NK-92 (cell line): ENCODE measurements around the gene COX14.
"Not testable (repeated sequence)": the region's sequence is repeated elsewhere in the genome, so short reads cannot be mapped to it uniquely, and the experiment has no call there.

Experiments
- DNase-seq: peaks from one replicate; lab custom pipeline; 2025; ENCODE audit not compliant: unreplicated experiment; lab: John Stamatoyannopoulos, UW

The COX14 gene

GRCh38 chr12:50107416-50108268 lies 4.4 kb upstream of the COX14 start:
- no peak for DNase-seq

- no peak for DNase-seq
Measured at GRCh38 chr12:50109319-50109718, 2.7 kb upstream of the COX14 start.

GRCh38 chr12:50110127-50110761 lies 1.8 kb upstream of the COX14 start:
- no peak for DNase-seq

DNA sequence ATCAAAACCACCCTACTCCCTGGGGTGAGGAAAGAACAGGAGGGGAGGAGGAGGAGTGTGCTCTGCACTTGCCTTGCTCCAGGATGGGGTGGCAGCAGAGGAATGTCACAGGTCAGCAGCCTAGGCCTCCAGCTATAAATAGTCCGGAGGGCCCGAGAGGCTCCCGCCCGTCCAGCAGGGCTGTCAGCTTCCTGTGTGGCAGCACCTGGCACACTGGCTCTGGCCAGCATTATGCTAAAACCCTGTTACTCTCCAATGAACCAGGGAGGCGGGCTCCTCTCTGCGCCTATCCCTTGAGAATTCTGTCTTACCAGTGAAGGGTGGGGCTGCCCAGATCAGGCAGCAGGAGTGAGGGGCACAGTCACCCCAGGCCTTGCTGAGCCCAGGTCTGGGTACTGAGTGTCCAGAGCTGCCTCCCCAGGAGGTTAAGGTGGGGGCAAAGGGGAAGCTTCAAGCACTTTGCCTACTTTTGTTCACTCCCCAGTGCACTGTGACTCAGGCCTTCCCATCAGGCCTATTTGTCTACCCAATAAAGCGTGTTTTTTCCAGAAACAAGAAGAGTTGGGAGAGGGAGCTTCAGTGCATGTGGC lies 1.2 kb upstream of the COX14 start:
- no peak for DNase-seq

- DNase-seq, result no peak
Measured at GRCh38 chr12:50111395-50111692, 692 bp upstream of the COX14 start.

DNA sequence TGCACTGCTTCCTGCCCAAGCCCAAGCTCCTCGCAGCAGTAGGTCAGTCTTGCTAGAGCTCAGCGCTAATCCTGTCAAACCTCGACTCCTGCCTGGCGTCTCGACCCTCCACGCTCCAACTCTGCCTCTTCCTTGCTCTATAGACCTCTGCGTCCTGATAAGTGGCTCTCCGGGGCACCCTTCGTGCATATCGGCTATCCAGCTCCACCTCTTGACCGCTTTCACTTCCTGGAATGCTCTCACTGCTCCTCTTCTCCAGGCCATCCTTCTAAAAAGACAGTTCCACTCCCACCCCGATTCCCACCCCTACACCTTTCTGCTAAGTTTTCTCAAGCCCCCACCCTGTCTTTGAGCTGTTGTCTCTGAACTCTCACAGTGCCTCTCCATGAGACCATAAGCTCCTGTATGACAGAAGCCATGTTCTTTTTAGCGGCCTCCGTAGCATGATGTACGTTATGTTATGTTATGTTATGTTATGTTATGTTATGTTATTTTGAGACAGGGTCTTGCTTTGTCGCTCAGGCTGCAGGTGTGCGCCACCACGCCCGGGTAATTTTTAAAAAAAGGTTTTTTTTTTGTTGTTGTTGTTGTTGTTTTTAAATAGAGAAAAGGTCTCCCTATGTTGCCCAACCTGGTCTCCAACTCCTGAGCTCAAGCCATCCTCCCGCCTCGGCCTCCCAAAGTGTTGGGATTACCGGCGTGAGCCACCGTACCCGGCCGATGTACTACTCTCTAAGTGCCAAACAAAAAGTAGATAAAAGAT lies 601 bp downstream of the COX14 start:
- no peak for DNase-seq

DNA sequence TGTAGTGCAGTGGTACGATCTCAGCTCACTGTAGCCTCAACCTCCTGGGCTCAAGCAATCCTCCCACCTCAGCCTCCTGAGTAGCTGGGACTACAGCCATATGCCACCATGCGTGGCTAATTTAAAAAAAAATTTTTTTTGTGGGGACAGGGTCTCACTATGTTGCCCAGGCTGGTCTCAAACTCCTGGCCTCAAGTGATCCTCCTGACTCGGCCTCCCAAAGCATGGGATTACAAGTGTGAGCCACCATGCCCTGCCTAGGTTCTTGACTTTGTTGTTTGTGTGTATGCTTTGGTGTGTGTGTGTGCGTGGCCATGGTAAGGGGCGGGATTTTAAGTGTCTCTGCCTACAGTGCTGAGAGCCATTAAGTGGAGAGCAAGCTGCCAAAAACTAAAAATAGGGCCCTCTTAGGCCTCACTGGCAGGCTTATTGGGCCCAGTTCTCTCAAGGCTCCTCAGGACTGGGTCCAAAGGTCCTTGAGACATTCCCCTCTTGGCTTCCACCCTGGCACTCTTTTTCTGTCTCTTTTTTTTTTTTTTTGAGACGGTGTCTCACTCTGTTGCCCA lies 5.1 kb downstream of the COX14 start:
- no peak for DNase-seq

DNA sequence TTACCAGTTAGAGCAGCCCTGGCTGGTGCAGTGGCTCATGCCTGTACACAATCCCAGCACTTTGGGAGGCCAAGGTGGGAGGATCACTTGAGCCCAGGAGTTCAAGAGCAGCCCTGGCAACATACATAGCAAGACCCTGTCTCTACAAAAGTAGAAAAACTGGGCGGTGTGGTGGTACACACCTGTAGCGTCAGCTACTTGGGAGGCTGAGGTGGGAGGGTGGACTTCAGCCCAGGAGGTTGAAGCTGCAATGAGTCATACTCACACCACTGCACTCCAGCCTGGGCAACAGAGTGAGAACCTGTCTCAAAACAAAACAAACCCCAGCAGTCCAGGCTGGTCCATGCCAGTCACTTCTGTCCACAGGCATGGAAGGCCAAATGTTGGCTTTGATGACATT lies 7.4 kb downstream of the COX14 start:
- no peak for DNase-seq

- DNase-seq, result no peak
Measured at GRCh38 chr12:50120521-50120920, 8.5 kb downstream of the COX14 start.

GRCh38 chr12:50120953-50121352 lies 8.9 kb downstream of the COX14 start:
- no peak for DNase-seq

GRCh38 chr12:50121641-50122040 lies 9.6 kb downstream of the COX14 start:
- DNase-seq, result no peak

- no peak for DNase-seq
Measured at GRCh38 chr12:50123203-50123602, 11.2 kb downstream of the COX14 start.

GRCh38 chr12:50127546-50127945 lies 15.5 kb downstream of the COX14 start:
- no peak for DNase-seq

DNA sequence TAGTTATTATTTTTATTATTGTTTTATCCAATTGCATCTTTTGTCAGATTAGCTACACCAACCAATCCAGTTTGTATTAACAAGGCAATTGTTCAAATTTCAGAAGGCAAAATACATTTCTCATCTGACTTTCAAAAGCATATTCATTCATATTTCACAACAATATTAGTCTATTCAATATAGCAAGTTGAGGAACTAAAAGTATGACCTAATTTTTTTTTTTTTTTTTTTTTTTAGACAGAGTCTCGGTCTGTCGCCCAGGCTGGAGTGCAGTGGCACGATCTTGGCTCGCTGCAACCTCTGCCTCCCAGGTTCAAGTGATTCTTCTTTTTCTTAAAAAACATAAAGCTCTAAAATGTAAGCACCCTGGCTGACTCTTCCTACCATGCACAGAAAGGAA lies 17.3 kb downstream of the COX14 start:
- no peak for DNase-seq

GRCh38 chr12:50132505-50133135 lies 20.6 kb downstream of the COX14 start:
- no peak for DNase-seq

GRCh38 chr12:50142993-50143392 lies 31.0 kb downstream of the COX14 start:
- DNase-seq, result no peak

DNA sequence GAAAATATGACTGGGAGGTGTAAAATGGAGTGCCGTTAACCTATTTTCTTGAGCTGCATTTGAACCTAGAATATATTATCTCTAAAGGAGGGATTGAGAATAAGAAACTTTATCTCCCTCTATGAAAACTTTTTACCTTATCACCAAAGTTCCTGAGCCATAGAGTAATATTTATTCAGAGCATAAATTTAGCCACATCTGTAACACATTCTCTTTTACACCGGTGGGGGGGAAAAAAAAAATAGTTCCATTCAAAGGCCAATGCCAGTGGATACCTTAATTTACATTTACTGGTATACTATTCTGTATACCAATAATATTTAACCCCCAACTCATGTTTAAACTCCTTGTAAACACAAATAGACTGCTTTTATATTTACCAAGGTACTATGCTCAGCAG lies 33.4 kb downstream of the COX14 start:
- DNase-seq, result no peak

DNA sequence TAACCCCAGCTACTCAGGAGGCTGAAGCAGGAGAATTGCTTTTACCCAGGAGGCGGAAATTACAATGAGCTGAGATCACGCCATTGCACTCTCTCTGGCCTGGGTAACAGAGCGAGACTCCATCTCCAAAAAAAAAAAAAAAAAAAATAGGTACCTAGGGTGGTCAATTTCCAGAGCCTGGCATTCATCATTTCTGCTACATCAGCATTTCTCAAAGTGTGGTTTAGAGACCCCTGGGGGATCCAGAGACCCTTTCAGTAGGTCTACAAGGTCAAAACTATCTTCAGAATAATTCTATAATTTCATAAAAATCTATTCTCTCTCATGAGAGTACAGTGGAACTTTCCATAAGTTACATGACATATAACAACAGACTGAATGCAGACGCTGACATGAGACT lies 35.2 kb downstream of the COX14 start:
- no peak for DNase-seq

GRCh38 chr12:50148011-50148410 lies 36.0 kb downstream of the COX14 start:
- DNase-seq, result not testable (repeated sequence)

GRCh38 chr12:50149311-50149710 lies 37.3 kb downstream of the COX14 start:
- no peak for DNase-seq
